Upper lobe of left lung (tissue), 6 donors: ENCODE results near the gene GORASP1. TPM values are rescaled to one million over a fixed set of nuclear protein-coding genes. Genes with fewer than 3 reads are reported as not detected.

Experiments used
- ATAC-seq, 2 donors: fragments of 200-7000 bp; cut with Tn5 transposase; one replicate each; pipeline ENCODE4 v1.9.1; 2022; ENCODE audit warnings: mild to moderate bottlenecking in 2 of 2, moderate library complexity in 2 of 2; ENCODE audit not compliant: low FRiP score in 2 of 2
- DNase-seq, 2 donors: peaks; one replicate each; pipeline ENCODE4 v3.0.0-alpha.2; 2019 to 2020
- H3K27ac ChIP-seq, 4 donors: fragments of 200-600 bp; sonication (generic); one replicate each; pipeline ENCODE4 v1.5.1; 2016 to 2019
- H3K27me3 ChIP-seq, 4 donors: fragments of 200-600 bp; sonication (generic); one replicate each; pipeline ENCODE4 v1.5.1; 2017 to 2019
- H3K36me3 ChIP-seq, 4 donors: fragments of 200-600 bp; sonication (generic); one replicate each; pipeline ENCODE4 v1.5.1; 2016 to 2019
- H3K4me1 ChIP-seq, 4 donors: fragments of 200-600 bp; sonication (generic); one replicate each; pipeline ENCODE4 v1.5.1; 2018 to 2019
- H3K4me3 ChIP-seq, 4 donors: fragments of 200-600 bp; sonication (generic); one replicate each; pipeline ENCODE4 v1.5.1; 2017 to 2019; ENCODE audit warnings: mild to moderate bottlenecking in 2 of 4, moderate library complexity in 1 of 4
- H3K9me3 ChIP-seq, 4 donors: fragments of 200-600 bp; sonication (generic); one replicate each; pipeline ENCODE4 v1.5.1; 2018 to 2019
- EP300 ChIP-seq, 4 donors: sonication (generic); formaldehyde crosslinking; IDR thresholded peaks; one replicate each; pipeline ENCODE4 v1.5.1; 2017; ENCODE audit warnings: antibody characterized with exemption in 4 of 4, control low read depth in 2 of 4
- POLR2A ChIP-seq, 4 donors: fragments of 450-650 bp; IDR thresholded peaks; one replicate each; pipeline ENCODE4 v1.5.1; 2016 to 2017; ENCODE audit warnings: antibody characterized with exemption in 4 of 4, mild to moderate bottlenecking in 2 of 4
- POLR2AphosphoS5 ChIP-seq, 2 donors: sonication (generic); formaldehyde crosslinking; IDR thresholded peaks; one replicate each; pipeline ENCODE4 v1.5.1; 2017; ENCODE audit warnings: antibody characterized with exemption in 2 of 2
- WGBS, 2 donors: methylation state at CpG; one replicate each; pipeline ENCODE4 v1.1.5; 2017 to 2018; 5-methylcytosine and 5-hydroxymethylcytosine counted together
- total RNA-seq, 6 donors: library from RNA; depleted of rRNA in 4 of 6; stranded (reverse); fragments of >200 nt in 4 of 6; gene quantifications; one replicate each; pipeline versions ENCODE4 v1.1.0 to v1.2.1, GENCODE V29; 2016 to 2021
- TF ChIP-seq, protein P1 (sequence below), 6 experiments: fragments of 450-650 bp in 4 of 6; fragments of 200-600 bp in 2 of 6; sonication (generic) in 2 of 6; IDR thresholded peaks; one replicate each; pipeline ENCODE4 v1.5.1; 2016 to 2019; ENCODE audit warnings: antibody characterized with exemption in 6 of 6
- donor health status: DM: no; HTN: no; CAD: no; lungs with moderate emphysema.
- donor health status: DM: no; HTN: yes; CAD: no; lungs with severe emphysema.

The GORASP1 gene
- total RNA-seq, 6 donors from 2014 or later = 71.1 to 99.5 (median 79.8) TPM

DNA sequence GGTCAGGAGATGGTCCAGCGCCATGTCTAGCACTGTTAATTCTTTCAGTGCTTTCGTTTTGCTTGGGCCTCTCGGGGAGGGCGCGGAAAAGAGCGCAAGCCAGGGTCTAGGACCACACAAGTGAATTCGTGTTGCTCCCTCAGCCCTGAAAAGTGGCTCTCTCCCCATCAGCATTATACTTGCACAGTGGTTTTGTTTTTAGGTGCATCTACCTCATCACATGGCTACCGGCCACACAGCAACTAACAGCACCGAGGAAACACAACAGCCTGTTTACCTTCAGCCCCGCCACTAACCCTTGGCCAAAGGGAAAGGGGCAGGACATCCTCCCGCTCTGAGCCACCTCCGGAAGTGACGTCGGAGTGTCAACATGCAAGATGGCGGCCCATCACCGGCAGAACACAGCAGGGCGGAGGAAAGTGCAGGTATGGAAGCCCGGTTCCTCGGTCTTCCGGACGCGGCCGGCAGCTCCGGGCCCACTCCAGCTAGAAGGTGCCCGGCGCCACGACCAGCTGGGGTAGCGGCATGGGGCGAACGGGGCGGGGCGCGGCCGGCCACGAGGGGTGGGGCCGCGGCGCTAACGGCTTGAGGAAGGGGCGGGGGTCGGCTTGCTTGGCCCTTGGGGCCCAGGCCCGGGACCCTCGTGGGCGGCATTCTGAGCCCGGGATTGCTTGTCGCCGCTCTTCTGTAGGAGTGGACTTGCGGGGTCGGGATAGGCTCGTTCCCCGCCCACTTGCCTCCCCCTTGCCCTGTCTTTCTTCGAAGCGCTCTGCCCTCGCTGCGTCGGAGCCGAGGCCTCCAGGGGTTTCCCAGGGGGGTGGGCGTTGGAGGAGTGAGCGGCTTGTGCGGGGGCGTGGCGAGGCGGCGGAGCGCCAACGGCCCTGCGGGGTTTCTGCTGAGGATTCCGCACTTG is 55.5 kb downstream of the GORASP1 start, which contains the start of the genes SCN11A and WDR48:
Gene SCN11A, minus strand, starts transcription at position 296 of the 913 bp plus-strand sequence. CDS start 101,582 bp downstream, outside the sequence.
Gene WDR48, plus strand, starts transcription at position 368 of the 913 bp plus-strand sequence. Its CDS starts 10 bp downstream, at position 378.
- peak; percentile 97 to 99 for ATAC-seq

GRCh38 chr3:39050029-39050428 is 57.4 kb downstream of the GORASP1 start:
- DNase-seq (no peak), ATAC-seq (peak in 1 of 2 donors; percentile 43)
- peaks cover 15 to 23% (median 18%) of the 10 kb centered on the region in 4 donors for H3K4me1 ChIP-seq
- H3K9me3 ChIP-seq = no peaks in the 10 kb centered on the region
- no peaks in the 10 kb centered on the region for H3K27me3 ChIP-seq
- H3K4me3 ChIP-seq = no peak overlapping the region
- H3K27ac ChIP-seq = no peak overlapping the region
- no peaks in the 10 kb centered on the region for H3K36me3 ChIP-seq
- TF ChIP-seq POLR2A (IDR thresholded peaks at IDR 0.05) (peak in 1 of 4 donors; percentile 12), EP300 (IDR thresholded peaks at IDR 0.05) (no peak), POLR2AphosphoS5 (IDR thresholded peaks at IDR 0.05) (no peak)
- TF ChIP-seq, protein P1, sequence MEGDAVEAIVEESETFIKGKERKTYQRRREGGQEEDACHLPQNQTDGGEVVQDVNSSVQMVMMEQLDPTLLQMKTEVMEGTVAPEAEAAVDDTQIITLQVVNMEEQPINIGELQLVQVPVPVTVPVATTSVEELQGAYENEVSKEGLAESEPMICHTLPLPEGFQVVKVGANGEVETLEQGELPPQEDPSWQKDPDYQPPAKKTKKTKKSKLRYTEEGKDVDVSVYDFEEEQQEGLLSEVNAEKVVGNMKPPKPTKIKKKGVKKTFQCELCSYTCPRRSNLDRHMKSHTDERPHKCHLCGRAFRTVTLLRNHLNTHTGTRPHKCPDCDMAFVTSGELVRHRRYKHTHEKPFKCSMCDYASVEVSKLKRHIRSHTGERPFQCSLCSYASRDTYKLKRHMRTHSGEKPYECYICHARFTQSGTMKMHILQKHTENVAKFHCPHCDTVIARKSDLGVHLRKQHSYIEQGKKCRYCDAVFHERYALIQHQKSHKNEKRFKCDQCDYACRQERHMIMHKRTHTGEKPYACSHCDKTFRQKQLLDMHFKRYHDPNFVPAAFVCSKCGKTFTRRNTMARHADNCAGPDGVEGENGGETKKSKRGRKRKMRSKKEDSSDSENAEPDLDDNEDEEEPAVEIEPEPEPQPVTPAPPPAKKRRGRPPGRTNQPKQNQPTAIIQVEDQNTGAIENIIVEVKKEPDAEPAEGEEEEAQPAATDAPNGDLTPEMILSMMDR (IDR thresholded peaks at IDR 0.05) = no peak

More for the DNA sequence above, 55.5 kb downstream of the GORASP1 start, which contains the start of the genes SCN11A and WDR48:
- TF ChIP-seq, protein P1 (IDR thresholded peaks at IDR 0.05) = no peak
- TF ChIP-seq POLR2AphosphoS5 (IDR thresholded peaks at IDR 0.05) (peak; percentile 97 to 99), POLR2A (IDR thresholded peaks at IDR 0.05) (peak in 3 of 4 donors; percentile 85 to 96 (median 87)), EP300 (IDR thresholded peaks at IDR 0.05) (peak in 1 of 4 donors; percentile 46)
- Histone ChIP-seq H3K9me3 (no peaks in the 10 kb centered on the region), H3K4me3 (peak within 1 kb of the TSS; percentile 81 to 97 (median 87)), H3K27ac (peak within 1 kb of the TSS; percentile 90 to 95 (median 91)), H3K27me3 (no peaks in the 10 kb centered on the region), H3K4me1 (peaks cover 15 to 23% (median 18%) of the 10 kb centered on the region in 4 donors), H3K36me3 (no peaks in the 10 kb centered on the region)
- DNase-seq = peak; percentile 91 to 96
- WGBS, 2 donors = 1% methylated on average over 11 to 41 of the region's 68 CpGs

Other genes starting within 250 kb of the GORASP1 start
- 1 to 10 TPM in 1 of 6 donors, under 1 TPM in 4, not detected in 1; 0.09 to 1.0 (median 0.10) TPM for gene SCN11A, start 55.7 kb downstream of the GORASP1 start, total RNA-seq
- 10 to 100 TPM in 5 of 6 donors, 1 to 10 TPM in 1; 9.7 to 30.2 (median 25.5) TPM for gene WDR48, start 55.6 kb downstream of the GORASP1 start, total RNA-seq
- 10 to 100 TPM in 4 of 6 donors, 1 to 10 TPM in 2; 7.4 to 52.4 (median 14.3) TPM for gene TTC21A, start 53 bp upstream of the GORASP1 start, total RNA-seq
- 100 to 1,000 TPM in 1 of 6 donors, 10 to 100 TPM in 5; 32.5 to 128 (median 82.4) TPM for gene CSRNP1, start 46.0 kb upstream of the GORASP1 start, total RNA-seq
- 1 to 10 TPM in 1 of 6 donors, under 1 TPM in 2, not detected in 3; 0.07 to 1.2 (median 0.10) TPM for gene XIRP1, start 85.0 kb upstream of the GORASP1 start, total RNA-seq
- 10 to 100 TPM in 1 of 6 donors, 1 to 10 TPM in 4, under 1 TPM in 1; 0.59 to 15.3 (median 2.5) TPM for gene CX3CR1, start 172.4 kb upstream of the GORASP1 start, total RNA-seq
- not detected for gene CCR8, start 222.1 kb upstream of the GORASP1 start, total RNA-seq